GM12801 (cell line): Measurements from ENCODE around the gene ATG7.

Source experiments
- TF ChIP-seq, protein P1 (sequence below): IDR thresholded peaks from one replicate; pipeline ENCODE4 v1.5.1; 2011; ENCODE audit warnings: control low read depth; ENCODE audit not compliant: insufficient read length; ENCODE audit errors: extremely low read depth

Gene ATG7

DNA sequence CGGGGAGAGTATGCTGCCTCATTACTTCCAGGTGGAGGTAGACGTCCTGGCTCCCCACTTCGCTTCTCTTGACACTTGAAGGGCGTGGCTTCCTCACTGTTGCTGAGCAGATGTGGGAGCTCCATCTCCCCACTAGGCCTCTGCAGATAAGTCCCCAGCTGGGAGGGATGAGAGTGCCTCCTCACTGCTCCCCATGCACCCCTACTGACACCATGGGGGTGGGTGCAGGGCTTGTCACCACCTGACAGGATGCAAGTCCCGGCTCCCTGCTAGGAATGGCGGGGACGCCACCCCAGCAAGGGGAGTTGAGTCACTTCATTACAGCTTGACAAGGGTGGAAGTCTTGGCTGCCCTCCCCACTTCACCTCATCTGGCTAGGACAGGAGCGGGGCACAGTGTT lies 36.8 kb upstream of the ATG7 start:
- TF ChIP-seq, protein P1, sequence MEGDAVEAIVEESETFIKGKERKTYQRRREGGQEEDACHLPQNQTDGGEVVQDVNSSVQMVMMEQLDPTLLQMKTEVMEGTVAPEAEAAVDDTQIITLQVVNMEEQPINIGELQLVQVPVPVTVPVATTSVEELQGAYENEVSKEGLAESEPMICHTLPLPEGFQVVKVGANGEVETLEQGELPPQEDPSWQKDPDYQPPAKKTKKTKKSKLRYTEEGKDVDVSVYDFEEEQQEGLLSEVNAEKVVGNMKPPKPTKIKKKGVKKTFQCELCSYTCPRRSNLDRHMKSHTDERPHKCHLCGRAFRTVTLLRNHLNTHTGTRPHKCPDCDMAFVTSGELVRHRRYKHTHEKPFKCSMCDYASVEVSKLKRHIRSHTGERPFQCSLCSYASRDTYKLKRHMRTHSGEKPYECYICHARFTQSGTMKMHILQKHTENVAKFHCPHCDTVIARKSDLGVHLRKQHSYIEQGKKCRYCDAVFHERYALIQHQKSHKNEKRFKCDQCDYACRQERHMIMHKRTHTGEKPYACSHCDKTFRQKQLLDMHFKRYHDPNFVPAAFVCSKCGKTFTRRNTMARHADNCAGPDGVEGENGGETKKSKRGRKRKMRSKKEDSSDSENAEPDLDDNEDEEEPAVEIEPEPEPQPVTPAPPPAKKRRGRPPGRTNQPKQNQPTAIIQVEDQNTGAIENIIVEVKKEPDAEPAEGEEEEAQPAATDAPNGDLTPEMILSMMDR: no peak

DNA sequence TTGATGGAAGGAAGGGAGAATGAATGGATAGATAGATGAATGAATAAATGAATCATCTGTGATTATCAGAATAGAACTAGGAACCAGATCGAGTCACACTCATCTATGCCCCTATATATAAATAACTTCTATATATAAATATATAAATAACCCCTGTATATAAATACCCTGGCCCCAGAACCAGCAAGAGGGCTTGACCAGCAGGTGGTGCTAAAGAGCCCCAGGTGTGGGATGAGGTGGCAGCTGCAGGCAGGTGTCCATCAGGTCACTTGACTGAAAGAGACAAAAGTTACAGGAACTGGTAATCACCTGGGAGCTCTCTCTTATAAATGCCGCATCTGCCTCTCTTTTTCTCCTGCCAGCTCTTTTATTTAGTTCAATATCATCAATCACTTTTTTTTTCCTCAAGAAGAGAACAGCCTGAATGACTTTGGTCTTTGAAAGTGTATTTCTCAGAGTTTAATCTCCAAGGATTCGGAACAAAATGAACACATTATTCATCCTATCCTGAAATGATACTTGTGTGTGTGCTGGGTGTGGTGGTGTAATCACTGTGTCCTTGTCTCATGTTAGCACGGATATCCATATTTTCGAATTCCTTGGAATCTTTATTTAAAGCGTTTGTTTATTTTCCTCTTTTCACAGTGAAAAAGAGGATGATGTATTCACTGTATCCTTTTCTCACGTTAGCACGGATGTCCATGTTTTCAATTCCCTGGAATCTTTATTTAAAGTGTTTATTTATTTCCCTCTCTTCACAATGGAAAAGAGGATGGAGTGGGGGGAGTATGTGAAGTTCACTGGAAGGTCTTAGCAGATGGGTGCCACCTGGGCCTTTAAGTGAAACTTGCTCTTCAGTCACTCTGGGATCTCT lies 35.4 kb upstream of the ATG7 start:
- TF ChIP-seq, protein P1: no peak

DNA sequence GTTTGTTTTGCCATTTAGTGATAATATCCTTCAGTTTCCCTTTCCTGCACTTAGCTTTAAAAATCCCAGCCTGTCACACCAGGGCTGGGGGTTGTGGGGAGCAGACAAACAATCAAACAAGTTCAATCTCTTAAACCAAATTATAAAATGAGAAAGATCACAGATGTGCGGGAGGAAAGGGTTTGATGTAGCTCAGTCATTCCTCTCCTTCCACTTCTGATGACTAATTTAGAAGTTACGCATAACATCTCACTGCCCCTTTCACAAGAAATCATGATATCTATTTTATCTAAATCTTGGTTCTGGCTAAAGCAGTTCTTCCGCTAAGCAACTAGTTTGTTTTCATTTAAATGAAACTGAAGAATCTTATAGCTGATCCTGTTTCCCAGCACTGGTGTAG lies 34.1 kb upstream of the ATG7 start:
- TF ChIP-seq, protein P1: no peak

DNA sequence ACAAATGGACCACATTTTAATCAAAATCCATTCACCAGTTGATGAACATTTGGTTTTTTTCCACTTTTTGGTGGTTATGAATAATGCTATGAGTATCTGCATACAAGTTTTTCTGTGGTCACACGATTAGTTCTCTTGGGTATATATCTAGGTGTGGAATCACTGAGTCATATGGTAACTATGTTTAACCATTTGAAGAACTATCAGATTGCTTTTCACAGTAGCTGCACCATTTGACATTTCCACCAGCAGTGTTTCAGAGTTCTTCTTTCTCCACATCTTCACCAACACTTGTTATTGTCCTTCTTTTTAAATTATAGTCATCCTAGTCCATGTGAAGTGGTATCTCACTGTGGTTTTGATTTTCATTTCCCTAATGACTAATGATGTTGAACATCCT lies 33.3 kb upstream of the ATG7 start:
- TF ChIP-seq, protein P1: no peak

DNA sequence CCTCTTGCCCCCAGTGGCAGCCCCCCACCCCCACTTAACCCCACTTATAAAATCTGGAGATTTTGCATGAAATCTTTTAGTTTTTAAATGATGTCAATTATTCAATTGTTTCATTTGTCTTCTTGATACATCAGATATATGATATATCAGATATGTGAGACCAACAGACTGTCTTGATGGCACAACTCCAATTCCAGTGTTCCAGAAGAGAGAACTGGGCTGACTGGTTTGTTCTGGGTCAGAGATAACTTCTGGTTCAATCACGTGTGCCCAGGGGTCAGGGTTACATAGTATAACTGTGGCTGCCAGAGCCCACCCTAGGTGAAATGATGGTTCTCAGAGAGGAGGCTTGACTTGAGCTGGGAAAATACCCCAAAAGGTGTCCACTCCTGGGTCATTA lies 32.4 kb upstream of the ATG7 start:
- TF ChIP-seq, protein P1: no peak

DNA sequence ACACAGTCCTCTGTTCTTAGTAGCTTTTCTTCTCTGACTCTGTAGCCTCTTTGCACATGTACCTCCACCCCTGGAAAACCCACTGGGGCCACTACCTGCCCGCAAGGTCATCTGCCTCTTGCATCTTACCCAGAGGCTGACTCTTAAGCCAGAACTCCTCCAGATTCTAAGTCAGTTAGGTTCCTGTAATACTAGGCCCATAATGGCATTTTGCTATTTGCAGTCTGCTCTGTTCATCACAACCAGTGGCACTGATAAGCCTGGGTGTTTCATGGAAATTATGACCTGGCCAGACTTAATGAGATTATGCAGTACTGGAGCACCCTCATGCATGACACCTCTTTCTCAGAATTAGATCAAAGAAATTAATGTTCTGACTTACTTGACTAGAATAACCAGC lies 31.7 kb upstream of the ATG7 start:
- TF ChIP-seq, protein P1: no peak

DNA sequence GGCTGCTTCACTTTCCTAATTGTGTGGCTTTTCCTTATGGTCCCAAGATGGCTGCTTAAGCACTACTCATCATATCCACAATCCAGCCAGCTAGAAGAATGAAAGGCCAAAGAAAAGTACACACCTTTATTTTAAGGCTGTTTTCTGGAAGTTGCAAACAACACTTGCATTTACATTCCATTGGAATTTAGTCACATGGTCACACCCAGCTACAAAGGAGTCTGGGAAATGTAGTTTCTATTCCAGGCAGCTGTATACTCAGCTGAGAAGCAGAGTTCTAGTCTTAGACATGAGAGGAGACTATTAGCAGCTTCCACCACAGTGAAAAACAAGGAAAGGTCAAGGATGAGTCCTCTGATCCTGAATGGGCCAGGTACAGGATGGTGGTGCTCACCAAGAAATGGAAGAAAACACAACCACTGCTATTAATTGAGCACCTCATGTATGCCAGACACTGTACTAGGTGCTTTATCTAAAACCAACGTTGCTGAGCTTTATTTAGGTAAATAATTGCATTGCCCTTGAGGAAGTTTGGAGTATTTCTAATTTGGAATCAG lies 28.0 kb upstream of the ATG7 start:
- TF ChIP-seq, protein P1: no peak
